ENCODE data around the gene NOB1.
"Not testable (repeated sequence)": the region's sequence is repeated elsewhere in the genome, so short reads cannot be mapped to it uniquely, and the experiment has no call there.

The NOB1 gene

DNA sequence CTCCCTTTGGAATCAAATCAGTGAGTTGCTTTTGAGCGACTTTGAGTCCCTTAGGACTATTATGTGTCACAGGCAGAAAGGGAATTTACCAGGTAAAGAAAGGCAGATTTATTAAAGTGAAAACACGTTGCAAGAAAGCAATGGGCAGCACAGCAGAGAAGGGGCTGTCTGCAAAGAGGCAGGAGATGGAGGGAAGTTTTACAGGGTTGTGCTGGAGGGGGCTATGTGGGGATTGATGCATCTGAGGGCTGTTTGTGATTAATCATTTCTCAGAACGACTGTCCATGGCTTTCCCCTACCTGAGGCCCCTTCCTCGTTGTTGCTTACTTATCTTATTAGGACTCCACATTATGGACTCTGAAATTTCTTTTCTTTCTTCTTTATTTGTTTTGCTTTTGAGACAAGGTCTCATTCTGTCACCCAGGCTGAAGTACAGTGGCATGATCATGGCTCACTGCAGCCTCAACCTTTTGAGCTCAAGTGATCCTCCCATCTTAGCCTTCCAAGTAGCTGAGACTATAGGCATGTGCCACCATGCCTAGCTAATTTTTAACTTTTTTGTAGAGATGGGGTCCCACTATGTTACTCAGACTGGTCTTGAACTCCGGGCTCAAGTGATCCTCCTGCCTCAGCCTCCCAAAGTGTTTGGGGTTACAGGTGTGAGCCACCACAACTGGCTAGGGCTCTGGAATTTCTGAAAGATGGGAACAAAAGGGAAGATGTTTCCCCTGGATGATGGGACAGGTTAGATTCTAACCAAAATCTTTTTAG, 12.9 kb upstream of the NOB1 start:
- no peak for DNase-seq
- TF ChIP-seq CTCF (IDR thresholded peaks at IDR 0.05; ENCODE audit: low read depth, low read length, missing control alignments), result no peak
- Histone ChIP-seq H3K27ac (no peak overlapping the region), H3K4me3 (ENCODE audit: low read depth, low read length) (no peak overlapping the region), H3K27me3 (replicated peaks) (no peaks in the 10 kb centered on the region), H3K36me3 (replicated peaks) (no peaks in the 10 kb centered on the region)
- in situ Hi-C loops (cut with HindIII; ENCODE audit: low pct_ligation_motif_present, low sequenced_read_pairs), result no loop called here

- no peak for TF ChIP-seq CTCF (IDR thresholded peaks at IDR 0.05; ENCODE audit: low read depth, low read length, missing control alignments)
- Histone ChIP-seq H3K4me3 (ENCODE audit: low read depth, low read length) (no peak overlapping the region), H3K27me3 (replicated peaks) (no peaks in the 10 kb centered on the region), H3K27ac (no peak overlapping the region), H3K36me3 (replicated peaks) (no peaks in the 10 kb centered on the region)
- DNase-seq, result no peak
- in situ Hi-C loops (cut with HindIII; ENCODE audit: low pct_ligation_motif_present, low sequenced_read_pairs), result no loop called here
Measured at GRCh38 chr16:69763599-69763942, 8.8 kb upstream of the NOB1 start.

GRCh38 chr16:69762814-69763598, 8.3 kb upstream of the NOB1 start:
- H3K27ac ChIP-seq, result peak overlapping the region; percentile 40
- no peak for TF ChIP-seq CTCF (IDR thresholded peaks at IDR 0.05; ENCODE audit: low read depth, low read length, missing control alignments)
- no peaks in the 10 kb centered on the region for H3K36me3 ChIP-seq (replicated peaks)
- no peaks in the 10 kb centered on the region for H3K27me3 ChIP-seq (replicated peaks)
- H3K4me3 ChIP-seq (ENCODE audit: low read depth, low read length), result peak overlapping the region; percentile 97
- in situ Hi-C loops (cut with HindIII; ENCODE audit: low pct_ligation_motif_present, low sequenced_read_pairs), result no loop called here
- peak; percentile 20 for DNase-seq

GRCh38 chr16:69761983-69762813, 7.5 kb upstream of the NOB1 start, which contains the start of gene WWP2:
WWP2 (plus strand) TSS chr16:69762332; CDS start chr16:69787011, 24,679 bp downstream.
- in situ Hi-C loops (cut with HindIII; ENCODE audit: low pct_ligation_motif_present, low sequenced_read_pairs), result no loop called here
- H3K36me3 ChIP-seq (replicated peaks), result no peaks in the 10 kb centered on the region
- no peaks in the 10 kb centered on the region for H3K27me3 ChIP-seq (replicated peaks)
- peak within 1 kb of the TSS; percentile 40 for H3K27ac ChIP-seq
- no peak for TF ChIP-seq CTCF (IDR thresholded peaks at IDR 0.05; ENCODE audit: low read depth, low read length, missing control alignments)
- peak within 1 kb of the TSS; percentile 97 for H3K4me3 ChIP-seq (ENCODE audit: low read depth, low read length)
- DNase-seq, result peak; percentile 21

DNA sequence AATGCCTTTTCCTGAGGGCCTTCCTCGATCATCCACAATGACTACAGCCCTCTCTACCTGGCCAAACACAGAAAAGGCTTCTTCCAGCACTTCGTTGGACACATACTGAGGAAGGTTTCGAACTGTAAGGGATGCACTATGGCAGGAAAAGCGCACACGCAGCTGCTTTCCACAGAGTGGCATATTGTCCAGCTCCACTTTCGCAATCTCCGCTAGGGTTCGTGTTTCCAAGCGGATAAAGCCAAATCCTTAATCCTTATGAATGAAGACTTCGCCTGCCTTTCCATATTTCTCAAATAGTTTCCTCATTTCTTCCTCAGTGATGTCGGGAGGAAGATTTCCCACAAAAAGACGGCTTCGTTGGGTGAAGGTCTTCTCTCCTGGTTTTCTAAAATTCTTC, 2.6 kb upstream of the NOB1 start:
- H3K27ac ChIP-seq; in situ Hi-C loops (cut with HindIII; ENCODE audit: low pct_ligation_motif_present, low sequenced_read_pairs); H3K27me3 ChIP-seq (replicated peaks); H3K4me3 ChIP-seq (ENCODE audit: low read depth, low read length); H3K36me3 ChIP-seq (replicated peaks); DNase-seq: not testable (repeated sequence)

DNA sequence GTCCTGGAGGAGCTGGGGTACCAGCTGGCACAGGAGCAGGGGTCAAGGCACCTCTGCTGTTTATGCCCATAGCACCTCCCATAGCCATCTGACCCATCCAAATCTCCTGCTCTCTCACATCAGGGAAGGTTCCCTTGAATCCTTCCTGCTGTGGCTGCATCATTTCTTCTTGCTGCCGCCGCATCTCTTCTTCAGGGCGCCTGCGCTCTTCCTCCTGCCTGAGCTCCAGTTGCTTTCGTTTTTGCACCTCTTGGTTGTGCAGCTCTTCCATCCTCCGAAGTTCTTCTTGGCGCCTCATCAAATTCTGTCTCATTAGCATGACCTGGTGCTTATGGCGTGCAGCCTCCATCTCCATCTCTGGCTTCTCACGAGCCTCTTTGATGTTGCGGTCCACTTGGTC, 2.0 kb upstream of the NOB1 start:
- Histone ChIP-seq H3K4me3 (ENCODE audit: low read depth, low read length) (no peak overlapping the region), H3K27me3 (replicated peaks) (no peaks in the 10 kb centered on the region), H3K27ac (no peak overlapping the region), H3K36me3 (replicated peaks) (peaks cover 8% of the 10 kb centered on the region)
- DNase-seq, result no peak
- in situ Hi-C loops (cut with HindIII; ENCODE audit: low pct_ligation_motif_present, low sequenced_read_pairs), result no loop called here
- TF ChIP-seq CTCF (IDR thresholded peaks at IDR 0.05; ENCODE audit: low read depth, low read length, missing control alignments), result no peak
